ENCODE data around the gene DAP3. TPM values are rescaled to one million over a fixed set of nuclear protein-coding genes. Genes with fewer than 3 reads are reported as not detected.
"Not testable (repeated sequence)": the region's sequence is repeated elsewhere in the genome, so short reads cannot be mapped to it uniquely, and the experiment has no call there.

Gene DAP3
- total RNA-seq, 1 experiment from 2014 or later, result 165 TPM

DNA sequence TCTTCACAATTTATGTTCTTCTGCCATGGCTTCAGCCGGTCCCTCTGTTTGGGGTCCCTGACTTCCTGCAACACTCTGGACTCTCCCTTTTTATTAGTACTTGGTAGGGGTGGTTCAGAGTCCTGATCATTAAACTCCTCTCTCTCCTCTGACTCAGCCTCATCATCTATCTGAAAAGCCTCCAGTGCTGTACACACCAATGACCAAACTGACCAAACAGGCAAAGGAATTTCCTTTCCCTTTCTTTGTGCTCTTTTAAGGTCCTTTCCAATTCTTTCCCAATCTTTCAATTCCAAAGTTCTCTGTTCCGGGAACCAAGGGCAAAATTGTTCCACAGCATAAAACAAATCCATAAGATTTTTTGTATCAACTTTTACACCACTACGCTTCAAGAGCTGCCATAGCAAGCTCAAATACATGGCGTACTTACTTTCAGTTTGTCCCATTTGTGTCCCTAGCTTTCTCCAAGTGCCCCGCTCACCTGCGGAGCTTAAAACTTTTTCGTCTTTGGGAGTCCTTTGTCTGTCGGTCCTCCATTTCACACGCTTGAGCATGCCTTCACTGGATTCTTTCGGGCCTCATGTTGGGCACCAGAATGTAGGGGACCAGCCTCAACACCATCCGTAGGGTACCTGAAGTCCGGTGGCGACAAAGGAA is 9.6 kb downstream of the DAP3 start:
- H3K9me3 Mint-ChIP-seq (ENCODE audit: unreplicated experiment), result peaks cover 20% of the 10 kb centered on the region
- Histone ChIP-seq H3K36me3 (ENCODE audit: control insufficient read depth, insufficient read depth, low read length) (no peaks in the 10 kb centered on the region), H3K4me1 (peaks cover 23% of the 10 kb centered on the region), H3K4me3 (ENCODE audit: low read depth, low read length) (0 out of 2 replicates have a peak overlapping the region, but pooled peaks have one; percentile 8), H3K27me3 (replicated peaks; ENCODE audit: control insufficient read depth, insufficient read depth, low read length) (no peaks in the 10 kb centered on the region), H3K9me3 (peaks cover 20% of the 10 kb centered on the region)
- TSS peak; percentile 81 for BruUV-seq (replicated peaks)
- TF ChIP-seq, protein P1, sequence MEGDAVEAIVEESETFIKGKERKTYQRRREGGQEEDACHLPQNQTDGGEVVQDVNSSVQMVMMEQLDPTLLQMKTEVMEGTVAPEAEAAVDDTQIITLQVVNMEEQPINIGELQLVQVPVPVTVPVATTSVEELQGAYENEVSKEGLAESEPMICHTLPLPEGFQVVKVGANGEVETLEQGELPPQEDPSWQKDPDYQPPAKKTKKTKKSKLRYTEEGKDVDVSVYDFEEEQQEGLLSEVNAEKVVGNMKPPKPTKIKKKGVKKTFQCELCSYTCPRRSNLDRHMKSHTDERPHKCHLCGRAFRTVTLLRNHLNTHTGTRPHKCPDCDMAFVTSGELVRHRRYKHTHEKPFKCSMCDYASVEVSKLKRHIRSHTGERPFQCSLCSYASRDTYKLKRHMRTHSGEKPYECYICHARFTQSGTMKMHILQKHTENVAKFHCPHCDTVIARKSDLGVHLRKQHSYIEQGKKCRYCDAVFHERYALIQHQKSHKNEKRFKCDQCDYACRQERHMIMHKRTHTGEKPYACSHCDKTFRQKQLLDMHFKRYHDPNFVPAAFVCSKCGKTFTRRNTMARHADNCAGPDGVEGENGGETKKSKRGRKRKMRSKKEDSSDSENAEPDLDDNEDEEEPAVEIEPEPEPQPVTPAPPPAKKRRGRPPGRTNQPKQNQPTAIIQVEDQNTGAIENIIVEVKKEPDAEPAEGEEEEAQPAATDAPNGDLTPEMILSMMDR (IDR thresholded peaks at IDR 0.05; ENCODE audit: insufficient read depth in 1 of 2, low read depth in 1 of 2, low read length in 1 of 2, severe bottlenecking in 1 of 2, unreplicated experiment in 1 of 2), result no peak
- intact Hi-C loops (cut with micrococcal nuclease; ENCODE audit: unreplicated experiment), result no loop called here
- peak overlapping the region; percentile 55 for H3K4me3 Mint-ChIP-seq (ENCODE audit: unreplicated experiment)
- H3K27me3 Mint-ChIP-seq (ENCODE audit: insufficient read depth, unreplicated experiment), result no peaks in the 10 kb centered on the region
- peak overlapping the region; percentile 94 for H3K27ac Mint-ChIP-seq (ENCODE audit: unreplicated experiment)
- H3K4me1 Mint-ChIP-seq (ENCODE audit: low read depth, unreplicated experiment), result peaks cover 23% of the 10 kb centered on the region
- peak in 1 of 2 experiments; percentile 44 for DNase-seq
- H3K36me3 Mint-ChIP-seq (ENCODE audit: insufficient read depth, unreplicated experiment), result peaks cover 69% of the 10 kb centered on the region
- ChIA-PET CTCF (no interaction called here), POLR2A (no interaction called here)

DNA sequence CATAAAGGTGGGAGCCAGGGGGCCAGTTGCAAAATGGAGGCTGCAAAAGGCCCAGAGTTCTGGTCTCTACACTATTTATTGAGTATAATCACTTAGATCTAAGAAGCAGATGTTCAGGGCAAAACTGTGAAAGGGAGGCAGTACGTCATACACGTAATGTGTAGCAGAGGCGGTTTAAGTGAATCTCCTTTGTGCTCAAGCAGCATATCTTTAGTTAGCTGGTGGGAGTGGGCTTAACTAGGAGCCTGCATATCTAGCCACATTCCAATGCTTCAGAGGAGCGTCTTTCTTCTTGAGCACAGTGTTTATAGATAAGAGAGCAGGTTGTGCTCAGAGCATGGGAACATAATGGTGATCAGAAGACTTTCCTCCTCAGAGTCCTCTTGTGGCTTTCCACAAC is 10.2 kb downstream of the DAP3 start:
- intact Hi-C loops (cut with micrococcal nuclease; ENCODE audit: unreplicated experiment); CTCF ChIA-PET; H3K27me3 ChIP-seq (replicated peaks; ENCODE audit: control insufficient read depth, insufficient read depth, low read length); H3K4me3 ChIP-seq (ENCODE audit: low read depth, low read length); H3K36me3 ChIP-seq (ENCODE audit: control insufficient read depth, insufficient read depth, low read length); H3K27me3 Mint-ChIP-seq (ENCODE audit: insufficient read depth, unreplicated experiment); BruUV-seq (replicated peaks): not testable (repeated sequence)
- Mint-ChIP-seq H3K36me3 (ENCODE audit: insufficient read depth, unreplicated experiment) (peaks cover 69% of the 10 kb centered on the region), H3K27ac (ENCODE audit: unreplicated experiment) (peak overlapping the region; percentile 94), H3K9me3 (ENCODE audit: unreplicated experiment) (peaks cover 20% of the 10 kb centered on the region), H3K4me3 (ENCODE audit: unreplicated experiment) (peak overlapping the region; percentile 55), H3K4me1 (ENCODE audit: low read depth, unreplicated experiment) (peaks cover 23% of the 10 kb centered on the region)
- Histone ChIP-seq H3K9me3 (peaks cover 20% of the 10 kb centered on the region), H3K4me1 (peaks cover 23% of the 10 kb centered on the region)
- DNase-seq, result peak; percentile 71
- POLR2A ChIA-PET, result interaction anchor here (0.6 kb wide), 1 partner anchor 136 kb away, joined by 5 read pairs; no protein-coding TSS in a partner anchor

DNA sequence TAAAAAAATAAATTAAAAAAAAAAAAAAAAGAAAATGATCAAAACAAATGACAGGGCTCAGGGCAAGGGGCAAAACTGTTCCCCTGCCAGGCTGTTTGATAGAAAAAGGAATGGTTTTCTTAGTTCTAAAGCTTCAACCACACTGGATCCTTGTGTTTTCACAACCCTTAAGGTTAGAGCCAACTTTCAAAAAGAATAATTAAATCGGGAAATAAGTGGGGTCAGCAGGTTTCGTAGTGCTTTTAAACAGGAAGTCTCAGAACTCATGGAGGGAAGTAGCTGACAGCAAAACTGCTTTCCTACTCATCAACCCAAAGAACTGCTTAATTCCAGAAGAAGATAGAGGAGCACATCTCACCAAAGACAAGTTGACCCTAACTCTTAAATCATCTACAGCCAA is 12.8 kb downstream of the DAP3 start:
- intact Hi-C loops (cut with micrococcal nuclease; ENCODE audit: unreplicated experiment); POLR2A ChIA-PET; H3K4me3 ChIP-seq (ENCODE audit: low read depth, low read length); H3K4me3 Mint-ChIP-seq (ENCODE audit: unreplicated experiment); H3K27me3 Mint-ChIP-seq (ENCODE audit: insufficient read depth, unreplicated experiment); H3K27me3 ChIP-seq (replicated peaks; ENCODE audit: control insufficient read depth, insufficient read depth, low read length); H3K27ac Mint-ChIP-seq (ENCODE audit: unreplicated experiment); DNase-seq; H3K36me3 ChIP-seq (ENCODE audit: control insufficient read depth, insufficient read depth, low read length); BruUV-seq (replicated peaks); CTCF ChIA-PET; H3K9me3 Mint-ChIP-seq (ENCODE audit: unreplicated experiment): not testable (repeated sequence)
- Histone ChIP-seq H3K9me3 (peaks cover 11% of the 10 kb centered on the region), H3K4me1 (peaks cover 23% of the 10 kb centered on the region)
- Mint-ChIP-seq H3K36me3 (ENCODE audit: insufficient read depth, unreplicated experiment) (peaks cover 62% of the 10 kb centered on the region), H3K4me1 (ENCODE audit: low read depth, unreplicated experiment) (peaks cover 23% of the 10 kb centered on the region)

DNA sequence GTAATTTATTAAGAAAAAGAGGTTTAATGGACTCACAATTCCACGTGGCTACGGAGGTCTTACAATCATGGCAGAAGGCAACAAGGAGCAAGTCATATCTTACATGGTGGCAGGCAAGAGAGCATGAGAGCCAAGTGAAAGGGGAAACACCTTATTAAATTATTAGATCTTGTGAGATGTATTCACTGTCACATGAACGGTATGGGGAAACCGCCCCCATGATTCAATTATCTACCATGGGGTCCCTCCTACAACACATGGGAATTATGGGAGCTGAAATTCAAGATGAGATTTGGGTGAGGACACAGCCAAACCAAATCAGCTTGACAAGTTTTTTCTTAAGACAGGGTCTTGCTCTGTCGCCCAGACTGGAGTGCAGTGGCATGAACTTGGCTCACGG is 14.3 kb downstream of the DAP3 start:
- peaks cover 12% of the 10 kb centered on the region for H3K4me1 Mint-ChIP-seq (ENCODE audit: low read depth, unreplicated experiment)

DNA sequence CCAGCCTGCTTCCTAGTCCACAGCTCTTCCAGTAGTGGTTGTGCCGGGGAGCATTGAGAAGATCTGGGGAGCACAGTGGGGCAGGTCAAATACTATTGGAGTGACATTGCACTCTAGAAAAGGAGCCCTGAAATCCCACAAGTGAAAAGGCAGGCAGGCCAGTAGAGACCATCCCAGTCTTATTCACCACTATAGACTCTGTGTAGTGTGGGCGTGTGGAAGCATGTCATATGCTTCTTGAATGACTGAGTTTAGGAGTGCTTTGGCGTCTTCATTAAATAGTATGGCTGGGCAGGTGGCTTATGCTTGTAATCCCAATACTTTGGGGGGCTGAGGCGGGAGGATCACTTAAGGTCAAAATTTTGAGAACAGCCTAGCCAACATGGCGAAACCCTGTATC is 15.5 kb downstream of the DAP3 start:
- H3K9me3 Mint-ChIP-seq (ENCODE audit: unreplicated experiment); H3K4me3 Mint-ChIP-seq (ENCODE audit: unreplicated experiment); POLR2A ChIA-PET; H3K27me3 Mint-ChIP-seq (ENCODE audit: insufficient read depth, unreplicated experiment); H3K4me1 ChIP-seq; H3K9me3 ChIP-seq; H3K4me3 ChIP-seq (ENCODE audit: low read depth, low read length); BruUV-seq (replicated peaks); CTCF ChIA-PET; H3K4me1 Mint-ChIP-seq (ENCODE audit: low read depth, unreplicated experiment); intact Hi-C loops (cut with micrococcal nuclease; ENCODE audit: unreplicated experiment); H3K27me3 ChIP-seq (replicated peaks; ENCODE audit: control insufficient read depth, insufficient read depth, low read length); H3K36me3 ChIP-seq (ENCODE audit: control insufficient read depth, insufficient read depth, low read length); DNase-seq: not testable (repeated sequence)
- H3K27ac Mint-ChIP-seq (ENCODE audit: unreplicated experiment), result peak overlapping the region; percentile 35
- peaks cover 43% of the 10 kb centered on the region for H3K36me3 Mint-ChIP-seq (ENCODE audit: insufficient read depth, unreplicated experiment)

More for the DNA sequence above, 14.3 kb downstream of the DAP3 start:
- Mint-ChIP-seq H3K27ac (ENCODE audit: unreplicated experiment) (no peak overlapping the region), H3K9me3 (ENCODE audit: unreplicated experiment) (peaks cover 7% of the 10 kb centered on the region), H3K36me3 (ENCODE audit: insufficient read depth, unreplicated experiment) (peaks cover 50% of the 10 kb centered on the region), H3K4me3 (ENCODE audit: unreplicated experiment) (no peak overlapping the region), H3K27me3 (ENCODE audit: insufficient read depth, unreplicated experiment) (no peaks in the 10 kb centered on the region)
- no peak for DNase-seq
- no TSS peak for BruUV-seq (replicated peaks)
- TF ChIP-seq, protein P1 (IDR thresholded peaks at IDR 0.05; ENCODE audit: insufficient read depth in 1 of 2, low read depth in 1 of 2, low read length in 1 of 2, severe bottlenecking in 1 of 2, unreplicated experiment in 1 of 2), result no peak
- H3K4me3 ChIP-seq (ENCODE audit: low read depth, low read length), result no peak overlapping the region
- ChIA-PET POLR2A (no interaction called here), CTCF (no interaction called here)
- H3K27me3 ChIP-seq (replicated peaks; ENCODE audit: control insufficient read depth, insufficient read depth, low read length), result no peaks in the 10 kb centered on the region
- intact Hi-C loops (cut with micrococcal nuclease; ENCODE audit: unreplicated experiment), result no loop called here
- no peaks in the 10 kb centered on the region for H3K9me3 ChIP-seq
- H3K36me3 ChIP-seq (ENCODE audit: control insufficient read depth, insufficient read depth, low read length), result no peaks in the 10 kb centered on the region
- H3K4me1 ChIP-seq, result peaks cover 18% of the 10 kb centered on the region
